GM12865 (cell line): Measurements from ENCODE around the gene TAF3.

Experiments
- DNase-seq: peaks from one replicate; pipeline ENCODE4 v3.0.0; 2010; ENCODE audit warnings: low read depth
- H3K4me3 ChIP-seq: 2 replicates; pipeline ENCODE4 v1.5.1; 2011; ENCODE audit warnings: mild to moderate bottlenecking, low read depth, low read length, control low read depth
- TF ChIP-seq, protein P1 (sequence below): IDR thresholded peaks from 2 replicates; pipeline ENCODE4 v1.5.1; 2011; ENCODE audit warnings: low read length, control low read depth, low read depth, inconsistent platforms; ENCODE audit not compliant: insufficient read depth; ENCODE audit errors: missing control alignments

TAF3 gene

DNA sequence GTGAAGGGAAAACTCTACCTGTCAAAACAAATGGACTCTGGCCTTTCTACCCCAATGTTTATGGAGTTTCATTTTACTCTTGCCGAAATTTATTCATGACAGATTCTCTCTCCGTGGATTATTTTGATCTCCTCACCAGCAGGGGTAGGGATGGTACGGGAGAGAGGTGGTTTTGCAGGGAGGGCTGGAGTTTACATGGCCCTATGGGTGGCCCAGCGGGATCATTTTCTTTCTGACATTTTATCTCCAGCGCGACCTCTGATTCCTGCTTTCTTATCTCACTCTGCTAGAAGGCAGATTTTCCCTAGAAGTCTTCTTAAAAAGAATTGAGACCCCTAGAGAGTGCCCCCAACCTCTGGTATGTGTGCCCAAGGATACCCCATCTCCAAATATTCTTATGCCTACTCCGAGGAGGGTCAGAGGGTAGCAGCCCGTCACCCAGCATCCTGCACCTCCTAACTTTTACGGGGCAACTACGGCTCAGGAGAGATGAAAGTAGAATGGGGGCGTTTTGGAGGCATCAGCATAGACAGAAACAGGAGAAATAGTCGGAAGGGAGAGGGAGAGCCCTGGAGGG, 226.1 kb downstream of the TAF3 start:
- DNase-seq: no peak
- H3K4me3 ChIP-seq: no peak overlapping the region
- TF ChIP-seq, protein P1, sequence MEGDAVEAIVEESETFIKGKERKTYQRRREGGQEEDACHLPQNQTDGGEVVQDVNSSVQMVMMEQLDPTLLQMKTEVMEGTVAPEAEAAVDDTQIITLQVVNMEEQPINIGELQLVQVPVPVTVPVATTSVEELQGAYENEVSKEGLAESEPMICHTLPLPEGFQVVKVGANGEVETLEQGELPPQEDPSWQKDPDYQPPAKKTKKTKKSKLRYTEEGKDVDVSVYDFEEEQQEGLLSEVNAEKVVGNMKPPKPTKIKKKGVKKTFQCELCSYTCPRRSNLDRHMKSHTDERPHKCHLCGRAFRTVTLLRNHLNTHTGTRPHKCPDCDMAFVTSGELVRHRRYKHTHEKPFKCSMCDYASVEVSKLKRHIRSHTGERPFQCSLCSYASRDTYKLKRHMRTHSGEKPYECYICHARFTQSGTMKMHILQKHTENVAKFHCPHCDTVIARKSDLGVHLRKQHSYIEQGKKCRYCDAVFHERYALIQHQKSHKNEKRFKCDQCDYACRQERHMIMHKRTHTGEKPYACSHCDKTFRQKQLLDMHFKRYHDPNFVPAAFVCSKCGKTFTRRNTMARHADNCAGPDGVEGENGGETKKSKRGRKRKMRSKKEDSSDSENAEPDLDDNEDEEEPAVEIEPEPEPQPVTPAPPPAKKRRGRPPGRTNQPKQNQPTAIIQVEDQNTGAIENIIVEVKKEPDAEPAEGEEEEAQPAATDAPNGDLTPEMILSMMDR: no peak

DNA sequence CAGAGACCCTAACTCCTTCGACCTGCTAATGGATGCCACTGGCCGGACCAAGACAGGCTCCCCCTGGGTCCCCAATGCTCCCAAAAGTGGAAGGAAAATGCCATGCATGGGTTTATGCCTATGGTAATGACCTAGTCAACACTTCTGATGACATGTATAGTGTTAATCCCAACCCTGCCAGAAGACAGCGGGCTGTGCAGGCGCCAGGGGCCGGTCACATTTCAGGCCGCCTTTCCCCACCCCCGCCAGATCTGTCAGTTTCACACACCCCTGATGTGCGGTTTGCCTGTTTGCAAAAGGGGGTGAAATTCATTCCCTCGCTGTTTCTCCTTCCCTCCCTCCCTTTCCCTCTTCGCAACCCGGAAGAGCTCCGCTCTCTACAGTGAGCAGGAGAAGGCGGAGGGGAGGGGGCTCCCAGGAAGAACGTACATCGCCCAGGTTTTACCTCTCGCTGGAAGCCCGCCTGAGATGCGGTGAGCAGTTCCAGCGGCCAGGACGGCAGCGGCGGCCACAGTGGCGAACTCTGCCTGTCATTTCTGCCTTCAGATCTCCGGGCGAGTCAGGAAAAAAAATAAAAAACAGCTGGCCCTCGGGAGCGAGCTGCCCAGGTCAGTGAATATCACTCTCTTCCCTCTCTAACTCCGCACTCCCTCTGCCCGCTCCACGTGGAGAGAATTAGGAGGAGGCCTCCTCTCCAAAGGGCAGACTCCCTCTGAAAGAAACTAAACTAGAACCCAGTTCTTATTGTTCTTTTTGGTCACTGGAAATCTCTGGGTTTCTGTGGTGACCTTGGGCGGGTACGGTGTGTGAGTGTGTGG, 226.8 kb downstream of the TAF3 start:
- TF ChIP-seq, protein P1: no peak
- DNase-seq: no peak
- peak overlapping the region; percentile 16 for H3K4me3 ChIP-seq

DNA sequence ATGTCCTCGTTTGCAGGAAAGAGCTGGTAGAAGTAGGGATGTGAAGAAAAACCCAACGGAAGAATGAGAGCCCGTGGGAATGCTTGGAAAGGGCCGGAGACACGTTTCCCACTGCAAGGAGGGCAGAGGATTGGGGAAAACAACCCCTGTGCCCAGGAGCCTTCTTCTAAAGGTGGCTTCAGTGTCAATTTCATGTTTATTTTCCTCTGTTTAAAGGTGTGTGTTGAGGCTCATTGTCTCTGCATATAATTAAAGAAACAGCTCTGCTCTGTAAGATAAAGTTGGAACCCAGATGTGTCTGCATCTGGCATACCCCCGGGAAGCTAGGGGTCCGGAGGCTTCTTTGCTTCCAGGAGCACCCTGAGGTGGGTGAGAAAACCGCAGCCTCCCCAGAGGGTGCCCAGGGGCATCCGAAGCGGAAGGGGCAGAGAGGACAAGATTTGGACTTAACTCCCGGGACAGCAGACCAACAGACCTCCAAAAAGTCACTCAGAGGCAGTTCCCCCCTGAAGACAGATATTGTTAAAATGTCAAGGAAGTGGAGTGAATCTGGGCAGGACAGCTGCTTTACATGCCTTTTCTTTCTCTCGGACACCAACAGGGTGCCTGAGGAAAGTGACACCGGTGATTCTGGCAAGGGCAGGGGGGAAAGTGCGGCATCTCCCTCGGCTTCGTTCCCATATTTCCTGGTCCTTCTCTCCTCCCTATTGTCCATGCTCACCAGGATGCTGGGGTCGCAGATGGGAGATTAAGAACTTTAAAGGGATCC, 227.6 kb downstream of the TAF3 start:
- TF ChIP-seq, protein P1: no peak
- H3K4me3 ChIP-seq: no peak overlapping the region
- DNase-seq: no peak

DNA sequence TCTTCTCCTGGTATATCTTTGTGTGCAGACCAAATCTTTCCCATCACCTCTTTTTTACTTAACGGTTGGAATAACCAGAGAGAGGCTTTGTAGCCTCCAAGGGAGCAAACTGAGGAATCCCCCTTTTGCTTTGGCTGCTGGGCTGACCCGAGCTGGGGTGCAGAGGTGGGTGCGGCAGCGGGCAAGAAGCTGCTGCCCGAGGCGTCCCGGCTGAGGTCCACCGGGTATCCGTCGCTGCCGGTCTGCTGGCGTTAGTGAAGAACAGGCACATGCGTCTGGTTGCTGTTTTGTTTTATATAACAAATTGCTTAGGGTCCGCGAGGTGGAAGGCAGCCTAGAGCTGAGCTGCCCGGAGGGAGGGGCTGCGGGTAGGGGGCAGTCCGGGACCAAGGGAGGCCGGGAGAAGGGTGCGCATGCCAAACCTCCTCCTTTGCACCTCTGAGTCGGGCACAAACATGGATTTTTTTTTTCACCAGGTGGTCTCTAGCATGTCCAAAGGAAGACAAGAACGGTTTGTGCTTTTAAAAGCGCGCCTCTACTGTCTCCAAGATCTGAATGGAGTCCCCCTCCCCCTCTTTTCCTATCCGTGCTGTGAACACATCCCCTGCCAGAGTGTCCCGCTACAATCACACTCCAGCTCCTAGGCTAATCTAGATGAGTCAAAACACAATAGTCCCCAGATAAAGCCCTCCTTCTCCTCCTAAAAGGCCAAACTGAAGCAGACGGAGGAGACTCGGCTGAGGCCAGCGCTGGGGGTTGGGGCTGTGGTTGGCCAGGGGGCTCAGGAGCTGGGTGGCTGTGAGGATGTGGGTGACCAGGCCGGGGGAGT, 229.4 kb downstream of the TAF3 start:
- no peak overlapping the region for H3K4me3 ChIP-seq
- TF ChIP-seq, protein P1: no peak
- no peak for DNase-seq

DNA sequence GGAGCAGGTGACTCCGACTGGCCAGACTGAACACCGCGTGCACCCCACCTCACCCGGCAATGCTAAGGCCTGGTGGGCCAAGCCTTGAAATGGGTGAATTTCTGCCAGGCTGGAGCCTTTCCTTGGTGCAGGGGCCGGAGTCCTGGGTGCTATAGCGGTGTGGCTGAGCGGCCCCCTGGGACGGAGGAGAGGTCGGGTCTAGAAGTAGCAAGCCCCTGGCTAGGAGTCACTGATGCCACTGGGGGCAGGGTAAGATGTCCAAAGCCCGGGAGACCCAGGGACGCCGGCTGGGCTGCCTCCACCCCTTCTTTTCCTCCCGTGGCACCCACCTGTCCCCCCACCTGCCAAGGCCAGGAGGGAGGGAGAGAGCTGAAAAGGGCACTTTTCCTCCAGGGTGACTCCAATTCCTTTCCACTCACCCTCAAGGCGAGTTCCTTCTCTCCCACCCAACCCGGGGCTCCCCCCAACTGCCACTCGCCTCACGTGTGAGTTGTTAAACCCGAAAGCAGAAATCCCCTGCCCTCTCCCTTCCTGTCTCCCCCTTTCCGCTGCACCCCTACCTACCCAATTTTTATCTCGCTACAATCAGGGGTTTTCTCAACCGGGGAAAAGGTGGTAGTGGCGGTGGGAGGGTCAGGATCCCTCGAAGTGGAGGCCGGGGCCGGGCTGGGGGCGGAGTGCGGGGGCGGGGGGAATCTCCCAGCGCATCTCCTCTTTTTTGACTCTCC, 230.1 kb downstream of the TAF3 start:
- TF ChIP-seq, protein P1: no peak
- DNase-seq: peak; percentile 53
- H3K4me3 ChIP-seq: no peak overlapping the region
